ENCODE measurements around the gene SCT. TPM values are rescaled to one million over a fixed set of nuclear protein-coding genes. Genes with fewer than 3 reads are reported as not detected.
"Not testable (repeated sequence)": the region's sequence is repeated elsewhere in the genome, so short reads cannot be mapped to it uniquely, and the experiment has no call there.

Gene SCT
- total RNA-seq, 4 donors from 2014 or later = not detected

DNA sequence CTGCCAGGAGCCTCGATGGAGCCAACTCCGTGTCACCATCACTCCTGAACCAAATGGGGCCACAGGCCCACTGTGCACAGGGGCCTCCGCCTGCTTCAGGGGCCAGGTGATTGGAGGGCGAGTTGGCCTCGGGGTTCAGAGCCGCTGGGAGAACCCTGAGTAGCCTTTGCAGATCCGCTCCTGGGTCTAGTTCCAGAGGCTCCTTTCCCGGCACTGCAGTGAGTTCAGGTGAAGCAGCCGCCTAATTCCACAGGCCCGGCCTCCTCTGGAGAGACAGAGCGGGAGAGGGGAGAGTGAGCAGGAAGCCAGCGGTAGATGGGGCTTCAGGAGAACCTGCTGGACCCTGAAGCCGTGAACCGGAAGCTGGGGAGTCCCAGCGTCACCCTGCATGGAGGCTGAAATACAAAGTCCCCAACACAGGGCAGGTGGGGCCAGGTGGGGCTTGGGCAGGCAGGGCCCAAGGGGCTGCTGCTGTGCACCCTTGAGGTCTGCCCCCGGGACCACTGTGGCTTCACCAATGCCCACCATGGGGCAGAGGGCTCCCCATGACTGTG lies 32.6 kb upstream of the SCT start:
- H3K4me3 ChIP-seq (replicated peaks in 1 of 3) = no peak overlapping the region
- H3K27ac ChIP-seq = no peak overlapping the region
- peaks cover 0 to 12% of the 10 kb centered on the region in 2 donors for H3K36me3 ChIP-seq
- no peaks in the 10 kb centered on the region for H3K4me1 ChIP-seq
- DNase-seq = no peak
- 97% methylated on average over 14 to 15 of the region's 16 CpGs for WGBS, 2 donors
- no peak for TF ChIP-seq POLR2A (IDR thresholded peaks at IDR 0.05)
- TF ChIP-seq CTCF (IDR thresholded peaks at IDR 0.05) = no peak
- no peaks in the 10 kb centered on the region for H3K27me3 ChIP-seq
- no peaks in the 10 kb centered on the region for H3K9me3 ChIP-seq
- intact Hi-C loops (cut with DNase I) = loop anchor here (10.0 kb wide), 1 partner anchor 65 kb away; no protein-coding TSS in a partner anchor

GRCh38 chr11:657691-658126 lies 30.7 kb upstream of the SCT start:
- Histone ChIP-seq H3K36me3 (peaks cover 5 to 6% of the 10 kb centered on the region in 2 donors), H3K27ac (no peak overlapping the region), H3K4me1 (no peaks in the 10 kb centered on the region), H3K27me3 (no peaks in the 10 kb centered on the region), H3K9me3 (no peaks in the 10 kb centered on the region), H3K4me3 (replicated peaks in 1 of 3) (no peak overlapping the region)
- DNase-seq = no peak
- 91 to 92% methylated on average over 12 to 14 of the region's 14 CpGs for WGBS, 2 donors
- no peak for TF ChIP-seq POLR2A (IDR thresholded peaks at IDR 0.05)
- TF ChIP-seq CTCF (IDR thresholded peaks at IDR 0.05) = no peak
- intact Hi-C loops (cut with DNase I) = no loop called here

- DNase-seq = no peak
- intact Hi-C loops (cut with DNase I) = no loop called here
- Histone ChIP-seq H3K9me3 (no peaks in the 10 kb centered on the region), H3K27ac (no peak overlapping the region), H3K4me3 (replicated peaks in 1 of 3) (no peak overlapping the region), H3K27me3 (no peaks in the 10 kb centered on the region), H3K4me1 (no peaks in the 10 kb centered on the region), H3K36me3 (peaks cover 5 to 6% of the 10 kb centered on the region in 2 donors)
- TF ChIP-seq POLR2A (IDR thresholded peaks at IDR 0.05) = no peak
- WGBS, 2 donors = 89 to 93% methylated on average over 7 of the region's 7 CpGs
These were observed 29.9 kb upstream of the SCT start for GRCh38 chr11:656866-657265.

DNA sequence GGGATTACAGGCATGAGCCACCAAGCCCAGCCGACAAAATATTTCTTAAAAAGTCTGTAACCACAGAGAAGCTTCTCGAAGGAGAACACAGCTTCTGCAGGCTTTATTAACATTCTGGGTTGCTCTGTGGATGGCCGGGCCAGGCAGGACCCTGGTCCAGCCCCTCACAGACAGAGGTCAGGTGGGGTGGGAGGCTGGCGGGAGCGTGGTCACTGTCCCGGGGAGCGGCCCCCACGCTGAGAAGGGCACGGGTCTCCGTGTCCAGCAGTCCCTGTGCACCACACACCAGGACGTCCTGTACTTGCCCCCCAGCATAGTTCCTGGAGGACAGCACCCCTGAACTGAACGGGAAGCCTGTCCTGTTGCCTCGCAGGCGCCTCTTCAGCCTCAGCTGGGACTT lies 29.4 kb upstream of the SCT start:
- intact Hi-C loops (cut with DNase I) = no loop called here
- peaks cover 5 to 6% of the 10 kb centered on the region in 2 donors for H3K36me3 ChIP-seq

DNA sequence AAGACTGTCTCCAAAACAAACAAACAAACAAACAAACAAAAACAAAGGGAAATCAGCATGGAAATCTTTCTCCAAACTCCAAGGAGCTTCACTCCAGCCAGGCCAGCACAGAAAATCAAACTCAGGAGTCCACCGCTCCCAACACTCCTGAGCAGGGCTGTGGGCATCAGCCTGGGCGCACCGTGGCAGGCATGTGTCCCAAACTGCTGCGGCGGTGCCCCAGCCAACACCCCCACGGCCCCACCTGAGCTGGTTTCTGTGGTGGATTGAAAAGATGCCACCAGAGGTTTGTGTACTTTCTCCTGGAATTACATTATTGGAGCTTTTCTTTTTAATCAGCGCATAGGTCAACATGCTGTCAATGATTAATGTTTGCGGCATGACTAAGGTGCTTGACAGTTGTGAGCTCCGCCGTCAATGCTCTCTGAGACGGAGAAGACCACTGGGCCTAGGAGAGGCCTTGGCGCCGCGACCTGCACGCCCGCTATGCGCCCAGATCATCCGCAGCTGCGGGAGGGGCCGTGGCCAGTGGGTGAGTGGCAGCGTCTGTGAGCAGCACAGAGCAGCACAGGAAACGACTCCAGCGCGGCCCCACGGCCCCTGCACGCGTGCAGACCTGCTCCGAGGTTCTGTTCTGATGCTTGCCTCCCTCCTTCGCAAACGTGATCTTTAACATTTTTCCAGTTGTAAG lies 28.2 kb upstream of the SCT start:
- no peak overlapping the region for H3K4me3 ChIP-seq (replicated peaks in 1 of 3)
- TF ChIP-seq POLR2A (IDR thresholded peaks at IDR 0.05) (no peak), CTCF (IDR thresholded peaks at IDR 0.05) (no peak)
- 94% methylated on average over 30 of the region's 30 CpGs for WGBS, 2 donors
- H3K9me3 ChIP-seq = no peaks in the 10 kb centered on the region
- no peaks in the 10 kb centered on the region for H3K27me3 ChIP-seq
- H3K27ac ChIP-seq = no peak overlapping the region
- H3K36me3 ChIP-seq = peaks cover 7 to 9% of the 10 kb centered on the region in 2 donors
- no peaks in the 10 kb centered on the region for H3K4me1 ChIP-seq
- intact Hi-C loops (cut with DNase I) = no loop called here
- DNase-seq = no peak

More for the DNA sequence above, 29.4 kb upstream of the SCT start:
- no peaks in the 10 kb centered on the region for H3K9me3 ChIP-seq
- H3K27me3 ChIP-seq = no peaks in the 10 kb centered on the region
- H3K4me1 ChIP-seq = no peaks in the 10 kb centered on the region
- no peak for TF ChIP-seq POLR2A (IDR thresholded peaks at IDR 0.05)
- no peak for TF ChIP-seq CTCF (IDR thresholded peaks at IDR 0.05)
- H3K27ac ChIP-seq = no peak overlapping the region
- no peak overlapping the region for H3K4me3 ChIP-seq (replicated peaks in 1 of 3)
- DNase-seq = no peak
- WGBS, 2 donors = 94% methylated on average over 9 to 14 of the region's 14 CpGs

DNA sequence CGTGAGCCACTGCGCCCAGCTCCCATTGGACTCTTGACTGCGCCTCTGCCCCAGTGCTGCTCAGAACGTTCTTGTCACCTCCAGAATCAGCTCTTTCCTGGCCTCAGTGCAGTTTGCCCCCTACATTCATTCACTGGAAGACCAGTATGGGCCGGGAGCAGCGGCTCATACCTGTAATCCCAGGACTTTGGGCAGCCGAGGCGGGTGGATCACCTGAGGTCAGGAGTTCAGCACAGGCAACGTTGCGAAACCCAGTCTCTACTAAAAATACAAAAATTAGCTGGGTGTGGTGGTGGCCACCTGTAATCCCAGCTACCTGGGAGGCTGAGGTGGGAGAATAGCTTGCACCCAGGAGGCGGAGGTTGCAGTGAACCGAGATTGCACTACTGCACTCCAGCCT lies 27.5 kb upstream of the SCT start:
- WGBS, 2 donors = 94 to 98% methylated on average over 10 to 12 of the region's 12 CpGs
- H3K36me3 ChIP-seq, H3K27ac ChIP-seq: not testable (repeated sequence)

More for the DNA sequence above, 27.5 kb upstream of the SCT start:
- DNase-seq; H3K4me1 ChIP-seq; H3K4me3 ChIP-seq (replicated peaks in 1 of 3); H3K9me3 ChIP-seq; H3K27me3 ChIP-seq; intact Hi-C loops (cut with DNase I): not testable (repeated sequence)
